GM10248 (cell line): ENCODE data around the gene F13A1.

Experiments used
- CTCF ChIA-PET: fragments of 300-600 bp; sonication (Branson Sonifier 250); formaldehyde crosslinking; extraction: SDS; loops from one replicate; lab custom pipeline; 2021; ENCODE audit warnings: antibody characterized with exemption; lab: Yijun Ruan, JAX
- POLR2A ChIA-PET: fragments of 350-650 bp; sonication (Branson Sonifier 250); formaldehyde crosslinking; extraction: SDS; loops from one replicate; lab custom pipeline; 2020; ENCODE audit warnings: antibody characterized with exemption; lab: Yijun Ruan, JAX
- DNase-seq: peaks from one replicate; pipeline ENCODE4 v3.0.0; 2012; ENCODE audit errors: extremely low spot score
- TF ChIP-seq, protein P1 (sequence below): IDR thresholded peaks from 2 replicates; pipeline ENCODE4 v1.5.1; 2012; ENCODE audit warnings: mild to moderate bottlenecking, low read depth; ENCODE audit errors: extremely low read depth, missing control alignments, control extremely low read depth

The F13A1 gene

DNA sequence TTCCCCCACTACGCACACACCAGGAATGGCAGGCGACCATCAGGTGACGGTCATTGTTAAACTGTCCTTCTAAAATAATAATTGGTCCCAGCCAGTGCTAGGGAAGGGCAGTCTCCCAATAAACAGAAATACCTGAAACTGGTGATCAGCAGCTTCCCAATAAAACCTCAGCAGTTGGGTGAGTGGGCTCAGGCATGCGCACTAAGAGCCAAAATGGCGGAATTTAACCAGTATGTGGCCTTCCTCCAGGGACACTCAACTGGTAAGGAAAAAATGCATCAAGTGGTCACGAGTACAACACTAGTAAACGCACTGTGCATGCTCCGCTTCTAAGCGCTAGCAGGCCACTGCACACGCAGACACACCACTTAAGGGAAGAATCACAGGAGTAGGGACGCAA, 34.8 kb downstream of the F13A1 start:
- ChIA-PET CTCF (interaction anchor here (1.5 kb wide), 2 partner anchors 11 to 29 kb away, joined by 3 to 4 read pairs; no protein-coding TSS in a partner anchor), POLR2A (no interaction called here)
- DNase-seq = no peak
- TF ChIP-seq, protein P1, sequence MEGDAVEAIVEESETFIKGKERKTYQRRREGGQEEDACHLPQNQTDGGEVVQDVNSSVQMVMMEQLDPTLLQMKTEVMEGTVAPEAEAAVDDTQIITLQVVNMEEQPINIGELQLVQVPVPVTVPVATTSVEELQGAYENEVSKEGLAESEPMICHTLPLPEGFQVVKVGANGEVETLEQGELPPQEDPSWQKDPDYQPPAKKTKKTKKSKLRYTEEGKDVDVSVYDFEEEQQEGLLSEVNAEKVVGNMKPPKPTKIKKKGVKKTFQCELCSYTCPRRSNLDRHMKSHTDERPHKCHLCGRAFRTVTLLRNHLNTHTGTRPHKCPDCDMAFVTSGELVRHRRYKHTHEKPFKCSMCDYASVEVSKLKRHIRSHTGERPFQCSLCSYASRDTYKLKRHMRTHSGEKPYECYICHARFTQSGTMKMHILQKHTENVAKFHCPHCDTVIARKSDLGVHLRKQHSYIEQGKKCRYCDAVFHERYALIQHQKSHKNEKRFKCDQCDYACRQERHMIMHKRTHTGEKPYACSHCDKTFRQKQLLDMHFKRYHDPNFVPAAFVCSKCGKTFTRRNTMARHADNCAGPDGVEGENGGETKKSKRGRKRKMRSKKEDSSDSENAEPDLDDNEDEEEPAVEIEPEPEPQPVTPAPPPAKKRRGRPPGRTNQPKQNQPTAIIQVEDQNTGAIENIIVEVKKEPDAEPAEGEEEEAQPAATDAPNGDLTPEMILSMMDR = no peak

DNA sequence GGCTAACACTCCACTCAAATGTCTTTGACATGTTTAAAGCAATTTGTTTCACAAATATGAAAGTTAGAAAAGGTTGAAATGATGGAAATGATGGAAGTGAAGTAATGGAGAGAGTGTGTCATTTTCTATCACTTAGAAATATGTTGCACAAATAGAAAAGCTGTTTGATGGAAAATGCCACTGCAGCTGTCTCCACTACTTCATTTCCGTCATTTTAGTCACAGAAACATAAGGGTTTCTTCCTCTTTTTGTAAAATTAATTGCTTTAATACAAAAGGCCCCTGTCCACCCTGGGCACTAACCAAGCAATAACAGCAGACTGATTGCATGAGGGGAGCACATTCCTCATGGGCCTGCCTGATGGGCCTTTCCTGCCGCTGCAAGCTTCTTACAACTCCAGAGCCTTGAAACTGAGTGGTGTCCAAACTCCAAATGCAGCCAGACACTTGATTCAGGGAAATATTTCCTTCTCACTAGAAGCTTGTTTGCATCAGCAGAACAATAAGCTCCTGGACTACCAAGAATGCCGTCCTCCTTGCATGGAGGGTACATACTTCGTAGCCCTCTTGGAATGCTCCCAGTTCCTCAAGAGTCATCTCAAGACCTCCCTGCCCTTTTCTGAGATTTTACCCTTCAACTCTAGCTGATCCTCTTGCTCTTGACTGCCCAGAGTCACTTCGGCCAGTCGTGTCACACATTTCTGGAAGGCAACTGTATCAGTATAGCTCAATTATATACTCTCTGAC, 36.1 kb downstream of the F13A1 start:
- POLR2A ChIA-PET = no interaction called here
- DNase-seq = no peak
- CTCF ChIA-PET = interaction anchor here (1.1 to 1.5 kb wide), 3 partner anchors 9 to 40 kb away, joined by 3 to 4 read pairs (median 3); no protein-coding TSS in a partner anchor
- TF ChIP-seq, protein P1 = no peak

- TF ChIP-seq, protein P1 = no peak
- no peak for DNase-seq
- ChIA-PET CTCF (interaction anchor here (1.2 kb wide), 1 partner anchor 9 kb away, joined by 3 read pairs; no protein-coding TSS in a partner anchor), POLR2A (no interaction called here)
Observed at GRCh38 chr6:6283746-6284145, 36.7 kb downstream of the F13A1 start.

- ChIA-PET POLR2A (no interaction called here), CTCF (interaction anchor here (1.5 kb wide), 1 partner anchor 10 kb away, joined by 3 read pairs; no protein-coding TSS in a partner anchor)
- no peak for DNase-seq
- TF ChIP-seq, protein P1 = no peak
Observed at GRCh38 chr6:6282716-6283115, 37.7 kb downstream of the F13A1 start.

GRCh38 chr6:6277413-6277812, 43.0 kb downstream of the F13A1 start:
- CTCF ChIA-PET = no interaction called here
- POLR2A ChIA-PET = no interaction called here
- no peak for DNase-seq
- TF ChIP-seq, protein P1 = no peak

- ChIA-PET POLR2A (no interaction called here), CTCF (no interaction called here)
- TF ChIP-seq, protein P1 = no peak
- DNase-seq = no peak
Observed at GRCh38 chr6:6270948-6271535, 49.4 kb downstream of the F13A1 start.
